B cell (primary cell): ENCODE measurements around the gene PHLDB3.

ENCODE experiments used
- CTCF ChIP-seq: fragments of 200-600 bp; IDR thresholded peaks from one replicate; pipeline ENCODE4 v1.8.0; 2022; ENCODE audit warnings: antibody characterized with exemption, mild to moderate bottlenecking
- EZH2 ChIP-seq: IDR thresholded peaks from 2 replicates; pipeline ENCODE4 v1.6.1; 2012; ENCODE audit warnings: borderline replicate concordance, low read depth, mild to moderate bottlenecking, moderate library complexity, low read length; ENCODE audit not compliant: insufficient read depth, poor library complexity, severe bottlenecking

- no peak for TF ChIP-seq CTCF
- TF ChIP-seq EZH2, result no peak
These were observed 35.8 kb upstream of the PHLDB3 start for GRCh38 chr19:43540381-43540780.
